GM12872 (cell line): ENCODE data around the gene IWS1.

Experiments used
- TF ChIP-seq, protein P1 (sequence below): IDR thresholded peaks from 3 replicates; pipeline ENCODE4 v1.5.1; 2011; ENCODE audit warnings: low read depth, mild to moderate bottlenecking, low read length, moderate library complexity; ENCODE audit not compliant: insufficient read depth

IWS1 gene

GRCh38 chr2:127530245-127531140 is 4.2 kb upstream of the IWS1 start:
- TF ChIP-seq, protein P1, sequence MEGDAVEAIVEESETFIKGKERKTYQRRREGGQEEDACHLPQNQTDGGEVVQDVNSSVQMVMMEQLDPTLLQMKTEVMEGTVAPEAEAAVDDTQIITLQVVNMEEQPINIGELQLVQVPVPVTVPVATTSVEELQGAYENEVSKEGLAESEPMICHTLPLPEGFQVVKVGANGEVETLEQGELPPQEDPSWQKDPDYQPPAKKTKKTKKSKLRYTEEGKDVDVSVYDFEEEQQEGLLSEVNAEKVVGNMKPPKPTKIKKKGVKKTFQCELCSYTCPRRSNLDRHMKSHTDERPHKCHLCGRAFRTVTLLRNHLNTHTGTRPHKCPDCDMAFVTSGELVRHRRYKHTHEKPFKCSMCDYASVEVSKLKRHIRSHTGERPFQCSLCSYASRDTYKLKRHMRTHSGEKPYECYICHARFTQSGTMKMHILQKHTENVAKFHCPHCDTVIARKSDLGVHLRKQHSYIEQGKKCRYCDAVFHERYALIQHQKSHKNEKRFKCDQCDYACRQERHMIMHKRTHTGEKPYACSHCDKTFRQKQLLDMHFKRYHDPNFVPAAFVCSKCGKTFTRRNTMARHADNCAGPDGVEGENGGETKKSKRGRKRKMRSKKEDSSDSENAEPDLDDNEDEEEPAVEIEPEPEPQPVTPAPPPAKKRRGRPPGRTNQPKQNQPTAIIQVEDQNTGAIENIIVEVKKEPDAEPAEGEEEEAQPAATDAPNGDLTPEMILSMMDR: no peak

DNA sequence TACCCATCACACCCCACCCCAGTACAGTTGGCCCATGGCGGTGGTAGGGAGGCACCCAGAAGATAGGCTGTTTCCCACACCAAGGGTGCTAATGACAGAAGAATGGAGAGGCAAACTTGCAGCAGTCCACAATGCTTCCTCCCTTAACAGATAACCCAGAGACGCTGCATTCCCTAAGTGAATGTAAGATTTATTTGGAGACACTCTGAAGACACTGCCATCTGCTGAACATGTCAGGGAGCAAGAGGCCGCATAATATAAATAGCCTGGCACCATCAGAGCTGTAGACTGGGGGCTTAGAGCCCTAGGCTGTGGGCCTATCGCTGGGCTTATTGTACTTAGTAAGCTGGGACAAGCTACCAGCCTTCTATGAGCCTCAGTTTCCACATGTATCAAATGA is 2.2 kb upstream of the IWS1 start:
- TF ChIP-seq, protein P1: no peak

- TF ChIP-seq, protein P1: no peak
Observed at GRCh38 chr2:127527001-127527804, 914 bp upstream of the IWS1 start.

DNA sequence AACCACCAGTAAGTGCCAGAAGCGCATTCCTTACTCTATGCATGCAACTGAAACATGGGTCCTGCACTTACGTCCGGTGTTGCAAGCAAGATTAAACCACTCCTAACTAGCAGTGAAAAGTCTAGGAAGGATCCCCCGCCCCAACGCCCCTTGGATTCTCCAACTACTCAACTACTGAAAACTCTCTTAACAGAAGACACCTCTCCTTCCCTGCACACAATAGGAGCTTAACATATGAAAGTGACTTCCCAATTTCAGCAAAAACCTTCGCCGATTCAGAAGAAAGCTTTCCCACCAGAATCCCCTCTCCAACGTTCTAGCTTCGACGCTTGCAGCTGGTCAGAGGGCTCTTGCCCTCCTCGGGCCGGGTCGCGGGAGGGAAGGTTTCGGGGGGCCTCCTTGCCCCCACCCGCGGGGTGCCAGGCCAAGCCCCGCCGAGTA is 578 bp downstream of the IWS1 start:
- TF ChIP-seq, protein P1: no peak

DNA sequence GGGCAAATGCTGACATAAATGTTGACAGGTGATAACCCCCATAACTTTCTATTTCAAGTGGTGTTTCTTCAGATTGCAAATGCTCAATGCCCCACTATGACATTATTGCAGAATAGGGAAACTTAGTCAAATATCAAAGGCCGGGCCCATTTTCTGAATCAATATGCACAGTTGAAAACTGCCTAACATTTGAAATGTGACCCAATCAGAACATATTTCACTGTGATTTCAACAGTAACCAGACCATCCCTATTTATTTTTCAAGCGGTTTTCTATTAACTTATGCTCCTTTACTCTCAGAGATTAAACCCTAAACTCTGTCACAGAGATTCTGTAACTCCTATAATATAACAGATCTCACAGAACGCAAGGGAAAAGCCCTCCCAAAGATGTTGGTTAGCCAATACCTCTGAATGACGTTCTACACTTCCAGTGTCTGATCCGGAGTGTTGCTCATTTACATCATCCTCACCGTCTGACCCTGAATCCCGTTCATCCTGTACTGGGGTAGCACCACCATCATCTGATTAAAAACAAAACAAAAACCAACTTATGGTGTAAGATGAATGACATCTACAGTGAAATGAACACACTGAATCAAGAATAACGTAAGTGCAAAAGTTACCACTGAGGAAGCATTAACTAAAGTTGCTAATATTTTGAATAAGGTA is 2.9 kb downstream of the IWS1 start:
- TF ChIP-seq, protein P1: no peak

- TF ChIP-seq, protein P1: no peak
Observed at GRCh38 chr2:127520424-127520823, 5.9 kb downstream of the IWS1 start.

DNA sequence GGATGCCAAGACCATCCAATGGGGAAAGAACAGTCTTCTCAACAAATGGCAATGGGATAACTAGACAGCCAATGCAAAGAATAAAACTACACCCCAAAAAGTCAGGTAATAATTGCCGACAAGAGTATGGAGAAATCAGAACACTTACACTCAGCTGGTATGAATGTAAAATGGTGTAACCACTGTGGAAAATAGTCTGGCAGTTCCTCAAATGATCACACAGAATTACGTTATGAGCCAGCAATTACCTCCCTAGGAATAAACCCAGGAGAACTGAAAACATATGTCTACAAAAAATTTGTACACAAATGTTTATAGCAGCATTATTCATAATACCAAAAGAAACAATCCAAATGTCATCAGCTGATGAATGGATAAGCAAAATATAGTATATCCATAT is 8.8 kb downstream of the IWS1 start:
- TF ChIP-seq, protein P1: no peak
